Spleen (tissue), 11 donors: ENCODE results near the gene YKT6. TPM values are rescaled to one million over a fixed set of nuclear protein-coding genes. Genes with fewer than 3 reads are reported as not detected.
A peak's percentile ranks its signal among the peaks of the same experiment; 100 is the strongest.

ENCODE experiments used
- DNase-seq: peaks from one replicate; pipeline ENCODE4 v3.0.0-alpha.2; 2020
- H3K27ac ChIP-seq, 8 donors: fragments of 200-600 bp; sonication (generic) in 7 of 8; 1 replicate in 4 of 8; 2 replicates in 4 of 8; pipeline versions ENCODE4 v1.5.0 to v1.8.0; 2016 to 2021; ENCODE audit warnings: inconsistent platforms in 4 of 8, mild to moderate bottlenecking in 4 of 8, moderate library complexity in 1 of 8
- H3K27me3 ChIP-seq, 7 donors: fragments of 200-600 bp; sonication (generic) in 6 of 7; replicated peaks in 1 of 7; 1 replicate in 4 of 7; 2 replicates in 3 of 7; pipeline versions ENCODE4 v1.5.0 to v1.8.0; 2016 to 2021; ENCODE audit warnings: inconsistent platforms in 3 of 7, mild to moderate bottlenecking in 1 of 7
- H3K36me3 ChIP-seq, 6 donors: fragments of 200-600 bp; sonication (generic) in 5 of 6; 1 replicate in 4 of 6; 2 replicates in 2 of 6; pipeline versions ENCODE4 v1.5.0 to v1.8.0; 2016 to 2021; ENCODE audit warnings: inconsistent platforms in 2 of 6
- H3K4me1 ChIP-seq, 6 donors: fragments of 200-600 bp; sonication (generic) in 5 of 6; 1 replicate in 3 of 6; 2 replicates in 3 of 6; pipeline versions ENCODE4 v1.5.0 to v1.8.0; 2016 to 2021; ENCODE audit warnings: inconsistent platforms in 3 of 6
- H3K4me3 ChIP-seq, 8 donors: fragments of 200-600 bp; sonication (generic) in 7 of 8; 1 replicate in 4 of 8; 2 replicates in 4 of 8; pipeline versions ENCODE4 v1.5.0 to v1.8.0; 2016 to 2021; ENCODE audit warnings: inconsistent platforms in 4 of 8, mild to moderate bottlenecking in 4 of 8, moderate library complexity in 2 of 8
- H3K9me3 ChIP-seq, 8 donors: fragments of 200-600 bp; sonication (generic) in 7 of 8; 1 replicate in 4 of 8; 2 replicates in 4 of 8; pipeline versions ENCODE4 v1.5.0 to v1.8.0; 2016 to 2021; ENCODE audit warnings: inconsistent platforms in 4 of 8
- CTCF ChIP-seq, 11 experiments: fragments of 200-600 bp in 7 of 11; fragments of 450-650 bp in 4 of 11; sonication (generic) in 4 of 11; IDR thresholded peaks in 8 of 11; conservative IDR thresholded peaks in 3 of 11; 1 replicate in 7 of 11; 2 replicates in 4 of 11; pipeline versions ENCODE4 v1.4.0 to v1.8.0; 2016 to 2021; ENCODE audit warnings: antibody characterized with exemption in 11 of 11, inconsistent platforms in 4 of 11, mild to moderate bottlenecking in 1 of 11
- POLR2A ChIP-seq, 3 donors: fragments of 450-650 bp; IDR thresholded peaks; one replicate each; pipeline ENCODE4 v1.5.1; 2017; ENCODE audit warnings: antibody characterized with exemption in 3 of 3, mild to moderate bottlenecking in 1 of 3
- POLR2AphosphoS5 ChIP-seq, 3 donors: sonication (generic); formaldehyde crosslinking; IDR thresholded peaks; one replicate each; pipeline ENCODE4 v1.5.1; 2017; ENCODE audit warnings: antibody characterized with exemption in 3 of 3
- WGBS, 5 donors: extraction: QIAGEN DNeasy Blood & Tissue Kit in 3 of 5; methylation state at CpG; one replicate each; pipeline versions ENCODE4 v1.1.5 to v1.1.7; 2013 to 2018; 5-methylcytosine and 5-hydroxymethylcytosine counted together
- intact Hi-C: fragments of 100-400 bp; cut with DNase I; formaldehyde crosslinking; loops from one replicate; pipeline ENCODE4 v1.15.0; 2023; ENCODE audit warnings: low total_unique reads
- polyA plus RNA-seq, 3 donors: library from polyadenylated mRNA; stranded (reverse); fragments of 200-250 nt; gene quantifications; one replicate each; pipeline ENCODE4 v1.2.1, GENCODE V29; 2013
- total RNA-seq, 7 donors: library from RNA; depleted of rRNA in 3 of 7; stranded (reverse); fragments of >200 nt in 3 of 7; fragmentation: NEBNext Ultra II Directional in 4 of 7; extraction: Animal tissue kit (Norgen Biotek cat#: 25700) in 4 of 7; gene quantifications; one replicate each; pipeline versions ENCODE4 v1.1.0 to v1.2.1, GENCODE V29; 2016 to 2021
- donor health status: healthy with polysubstance abuse.
- donor health status: DM: no; HTN: no; CAD: no; lungs with moderate emphysema.
- donor health status: DM: no; HTN: no; CAD: no.
- donor health status: Bipolar disorder and iron deficiency.
- donor health status: healthy.
- donor health status: DM: no; HTN: no; CAD: no.
- donor health status: DM: yes; HTN: yes; CAD: no.

Gene YKT6
- total and polyA plus RNA-seq, 10 donors = 26.9 to 66.4 (median 55.4) TPM

- Histone ChIP-seq H3K27me3 (peaks cover 0 to 29% (median 13%) of the 10 kb centered on the region in 7 donors), H3K36me3 (no peaks in the 10 kb centered on the region), H3K4me1 (no peaks in the 10 kb centered on the region), H3K9me3 (no peaks in the 10 kb centered on the region), H3K27ac (no peak overlapping the region), H3K4me3 (no peak overlapping the region)
- intact Hi-C loops = no loop called here
- 83 to 91% (median 84%) methylated on average over 11 of the region's 11 CpGs for WGBS, 5 donors
- no peak for TF ChIP-seq POLR2A (IDR thresholded peaks at IDR 0.05)
- peak; percentile 59 for DNase-seq
Observed at GRCh38 chr7:44222074-44222473, 21.3 kb downstream of the YKT6 start.

GRCh38 chr7:44222776-44223261 is 22.0 kb downstream of the YKT6 start:
- no peaks in the 10 kb centered on the region for H3K36me3 ChIP-seq
- 83 to 94% (median 92%) methylated on average over 10 to 11 of the region's 11 CpGs for WGBS, 5 donors
- intact Hi-C loops = no loop called here
- no peak overlapping the region for H3K27ac ChIP-seq
- no peaks in the 10 kb centered on the region for H3K4me1 ChIP-seq
- DNase-seq = peak; percentile 72
- H3K27me3 ChIP-seq = peaks cover 0 to 29% (median 13%) of the 10 kb centered on the region in 7 donors
- H3K4me3 ChIP-seq = no peak overlapping the region
- TF ChIP-seq CTCF (IDR thresholded peaks at IDR 0.05 in 8 of 11, conservative IDR thresholded peaks at IDR 0.05 in 3 of 11) (no peak), POLR2AphosphoS5 (IDR thresholded peaks at IDR 0.05) (no peak), POLR2A (IDR thresholded peaks at IDR 0.05) (no peak)
- H3K9me3 ChIP-seq = no peaks in the 10 kb centered on the region

GRCh38 chr7:44223362-44224079 is 22.7 kb downstream of the YKT6 start:
- peak; percentile 41 for DNase-seq
- 67 to 75% (median 72%) methylated on average over 5 of the region's 5 CpGs for WGBS, 5 donors
- Histone ChIP-seq H3K27me3 (peaks cover 0 to 26% (median 13%) of the 10 kb centered on the region in 7 donors), H3K36me3 (no peaks in the 10 kb centered on the region), H3K4me1 (no peaks in the 10 kb centered on the region), H3K27ac (no peak overlapping the region), H3K4me3 (no peak overlapping the region), H3K9me3 (no peaks in the 10 kb centered on the region)
- no peak for TF ChIP-seq POLR2AphosphoS5 (IDR thresholded peaks at IDR 0.05)
- TF ChIP-seq POLR2A (IDR thresholded peaks at IDR 0.05) = no peak
- no peak for TF ChIP-seq CTCF (IDR thresholded peaks at IDR 0.05 in 8 of 11, conservative IDR thresholded peaks at IDR 0.05 in 3 of 11)
- intact Hi-C loops = no loop called here

DNA sequence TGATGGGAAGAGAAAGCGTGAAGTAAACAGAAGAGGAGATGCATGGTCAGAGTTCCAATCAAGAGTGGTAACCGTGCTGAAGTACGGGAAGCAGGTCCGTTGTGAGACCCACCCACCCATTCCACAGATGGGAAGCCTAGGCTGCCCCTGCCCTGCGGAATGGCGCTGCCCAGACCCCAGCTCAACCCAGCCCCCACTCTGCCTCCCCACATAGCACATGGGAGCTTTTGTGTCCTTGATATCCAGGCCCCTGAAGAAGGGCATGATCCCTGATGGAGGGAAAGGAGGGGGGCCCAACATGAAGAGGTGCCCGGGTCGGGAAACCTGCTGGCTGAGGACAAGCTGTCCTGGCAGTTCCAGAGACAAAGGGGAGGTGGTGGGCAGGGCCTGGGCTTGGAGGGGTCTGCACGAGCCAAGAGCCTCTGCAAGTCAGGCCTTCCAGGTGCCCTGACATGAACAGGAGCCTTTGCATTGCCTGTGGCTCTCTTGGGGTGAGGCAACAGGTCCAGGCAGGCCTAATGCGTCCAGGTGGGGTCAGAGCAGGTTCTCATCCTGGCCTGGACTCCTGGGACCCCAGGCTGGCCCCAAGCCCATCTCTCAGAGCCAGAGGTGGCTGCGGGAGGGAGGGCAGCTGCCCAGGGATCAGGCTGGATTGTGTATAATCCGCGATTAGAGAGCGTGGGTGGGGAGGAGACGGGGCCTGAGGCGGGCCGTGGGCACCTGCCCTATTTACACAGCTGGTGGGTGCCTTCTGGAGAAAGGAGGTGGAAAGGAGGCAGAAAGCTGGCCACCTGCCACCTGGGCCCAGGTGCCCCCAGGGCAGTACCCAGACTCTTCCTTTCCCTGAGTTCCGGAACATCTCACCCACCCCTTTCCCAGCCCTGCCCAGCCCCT is 23.5 kb downstream of the YKT6 start:
- H3K9me3 ChIP-seq = no peaks in the 10 kb centered on the region
- H3K36me3 ChIP-seq = no peaks in the 10 kb centered on the region
- H3K4me1 ChIP-seq = no peaks in the 10 kb centered on the region
- H3K4me3 ChIP-seq = no peak overlapping the region
- peak; percentile 48 for DNase-seq
- no peak overlapping the region for H3K27ac ChIP-seq
- intact Hi-C loops = no loop called here
- TF ChIP-seq POLR2A (IDR thresholded peaks at IDR 0.05) (no peak), CTCF (IDR thresholded peaks at IDR 0.05 in 8 of 11, conservative IDR thresholded peaks at IDR 0.05 in 3 of 11) (no peak), POLR2AphosphoS5 (IDR thresholded peaks at IDR 0.05) (no peak)
- 77 to 85% (median 84%) methylated on average over 16 to 18 of the region's 18 CpGs for WGBS, 5 donors
- H3K27me3 ChIP-seq = peaks cover 0 to 26% (median 13%) of the 10 kb centered on the region in 7 donors
